ENCODE results near the gene RABGGTB. TPM values are rescaled to one million over a fixed set of nuclear protein-coding genes. Genes with fewer than 3 reads are reported as not detected.

The RABGGTB gene
- total and polyA plus RNA-seq, 9 of the 15 experiments (the other 6 are each of a cell fraction or from before 2014, with no cell fraction given), result 148 to 354 (median 206) TPM

GRCh38 chr1:75792091-75792490 lies 6.0 kb downstream of the RABGGTB start (continued):
- no peak for TF ChIP-seq RREB1 (CRISPR knock-in tag; IDR thresholded peaks at IDR 0.05)
- no peak for TF ChIP-seq ZNF212 (CRISPR knock-in tag; IDR thresholded peaks at IDR 0.05)
- no peak for TF ChIP-seq TSC22D4 (tag; IDR thresholded peaks at IDR 0.05)
- no peak for TF ChIP-seq NFIC (IDR thresholded peaks at IDR 0.05)
- no peak for TF ChIP-seq ZNF24 (IDR thresholded peaks at IDR 0.05)
- TF ChIP-seq PTTG1 (tag; IDR thresholded peaks at IDR 0.05; ENCODE audit: low read depth), result no peak
- no peak for TF ChIP-seq BRCA1 (IDR thresholded peaks at IDR 0.05)
- no peak for TF ChIP-seq BRCA1 (CRISPR knock-in tag; IDR thresholded peaks at IDR 0.05)
- TF ChIP-seq NR3C1 (CRISPR knock-in tag; IDR thresholded peaks at IDR 0.05), result no peak
- no peak for TF ChIP-seq ZNF707 (CRISPR knock-in tag; conservative IDR thresholded peaks at IDR 0.05)
- no peak for TF ChIP-seq RFX1 (IDR thresholded peaks at IDR 0.05)

Measured in K562 (cell line).